Tibial nerve (tissue), 4 donors: Measurements from ENCODE around the gene TPD52L1.

Experiments used
- EP300 ChIP-seq, 2 donors: sonication (generic); formaldehyde crosslinking; IDR thresholded peaks; one replicate each; pipeline ENCODE4 v1.6.1; 2017; ENCODE audit warnings: antibody characterized with exemption in 2 of 2, mild to moderate bottlenecking in 1 of 2
- POLR2A ChIP-seq, 2 donors: fragments of 450-650 bp; IDR thresholded peaks; one replicate each; pipeline ENCODE4 v1.6.1; 2017; ENCODE audit warnings: antibody characterized with exemption in 2 of 2, mild to moderate bottlenecking in 2 of 2, moderate library complexity in 2 of 2
- TF ChIP-seq, protein P1 (sequence below), 5 experiments: fragments of 200-600 bp in 3 of 5; fragments of 450-650 bp in 2 of 5; sonication (generic) in 3 of 5; IDR thresholded peaks; one replicate each; pipeline ENCODE4 v1.5.1; 2016 to 2019; ENCODE audit warnings: antibody characterized with exemption in 5 of 5, mild to moderate bottlenecking in 3 of 5, moderate library complexity in 2 of 5

DNA sequence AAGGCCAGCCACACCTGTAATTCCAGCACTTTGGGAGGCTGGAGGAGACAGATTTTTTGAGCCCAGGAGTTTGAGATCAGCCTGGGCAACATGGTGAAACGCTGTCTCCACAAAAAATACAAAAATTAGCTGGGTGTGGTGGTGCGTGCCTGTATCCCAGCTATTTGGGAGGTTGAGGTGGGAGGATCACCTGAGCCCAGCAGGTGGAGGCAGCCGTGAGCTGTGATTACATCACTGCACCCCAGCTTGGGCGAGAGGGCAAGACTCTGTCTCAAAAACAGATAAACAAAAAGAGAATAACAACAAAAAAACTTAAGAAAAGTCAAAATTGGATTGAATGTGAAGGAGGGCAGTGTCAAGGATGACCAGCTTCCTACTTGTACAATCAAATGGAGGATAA lies 2.9 kb downstream of the TPD52L1 start:
- TF ChIP-seq, protein P1, sequence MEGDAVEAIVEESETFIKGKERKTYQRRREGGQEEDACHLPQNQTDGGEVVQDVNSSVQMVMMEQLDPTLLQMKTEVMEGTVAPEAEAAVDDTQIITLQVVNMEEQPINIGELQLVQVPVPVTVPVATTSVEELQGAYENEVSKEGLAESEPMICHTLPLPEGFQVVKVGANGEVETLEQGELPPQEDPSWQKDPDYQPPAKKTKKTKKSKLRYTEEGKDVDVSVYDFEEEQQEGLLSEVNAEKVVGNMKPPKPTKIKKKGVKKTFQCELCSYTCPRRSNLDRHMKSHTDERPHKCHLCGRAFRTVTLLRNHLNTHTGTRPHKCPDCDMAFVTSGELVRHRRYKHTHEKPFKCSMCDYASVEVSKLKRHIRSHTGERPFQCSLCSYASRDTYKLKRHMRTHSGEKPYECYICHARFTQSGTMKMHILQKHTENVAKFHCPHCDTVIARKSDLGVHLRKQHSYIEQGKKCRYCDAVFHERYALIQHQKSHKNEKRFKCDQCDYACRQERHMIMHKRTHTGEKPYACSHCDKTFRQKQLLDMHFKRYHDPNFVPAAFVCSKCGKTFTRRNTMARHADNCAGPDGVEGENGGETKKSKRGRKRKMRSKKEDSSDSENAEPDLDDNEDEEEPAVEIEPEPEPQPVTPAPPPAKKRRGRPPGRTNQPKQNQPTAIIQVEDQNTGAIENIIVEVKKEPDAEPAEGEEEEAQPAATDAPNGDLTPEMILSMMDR (IDR thresholded peaks at IDR 0.05) = no peak
- no peak for TF ChIP-seq POLR2A (IDR thresholded peaks at IDR 0.05)
- TF ChIP-seq EP300 (IDR thresholded peaks at IDR 0.05) = no peak
